Measurements from ENCODE around the gene TMEM163. TPM values are rescaled to one million over a fixed set of nuclear protein-coding genes. Genes with fewer than 3 reads are reported as not detected.
A peak's percentile ranks its signal among the peaks of the same experiment; 100 is the strongest.
"Not testable (repeated sequence)": the region's sequence is repeated elsewhere in the genome, so short reads cannot be mapped to it uniquely, and the experiment has no call there.

Gene TMEM163
- polyA plus RNA-seq, 6 donors from 2014 or later = 0.33 to 1.0 (median 0.47) TPM

DNA sequence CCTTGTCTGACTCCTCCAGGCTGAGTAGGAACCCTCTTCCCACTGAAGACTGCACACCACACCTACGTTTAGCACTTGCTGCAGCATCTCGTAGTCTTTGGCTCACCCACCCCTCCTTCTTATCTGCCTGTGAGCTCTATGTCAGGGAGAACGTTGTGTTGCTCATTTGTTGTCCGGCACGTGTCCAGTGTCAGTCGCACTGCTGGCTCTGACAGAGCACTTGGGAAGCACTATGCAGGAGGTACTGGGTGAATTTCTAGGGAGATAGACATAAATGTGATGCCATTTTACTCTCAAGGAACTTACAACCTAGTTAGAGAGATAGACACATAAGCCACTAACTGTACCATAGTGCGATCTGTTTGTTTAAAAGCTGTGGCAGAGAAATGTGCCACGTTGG is 241.8 kb downstream of the TMEM163 start:
- peaks cover 7 to 22% of the 10 kb centered on the region in 2 donors for H3K36me3 Mint-ChIP-seq
- not testable (repeated sequence) for H3K4me3 Mint-ChIP-seq; ATAC-seq (ENCODE audit: low read depth in 2 of 2); H3K27ac Mint-ChIP-seq; H3K4me1 Mint-ChIP-seq; DNase-seq
- peaks cover 4 to 28% (median 20%) of the 10 kb centered on the region in 7 donors for H3K9me3 Mint-ChIP-seq
- H3K27me3 Mint-ChIP-seq = peaks cover 0 to 15% (median 14%) of the 10 kb centered on the region in 3 donors

DNA sequence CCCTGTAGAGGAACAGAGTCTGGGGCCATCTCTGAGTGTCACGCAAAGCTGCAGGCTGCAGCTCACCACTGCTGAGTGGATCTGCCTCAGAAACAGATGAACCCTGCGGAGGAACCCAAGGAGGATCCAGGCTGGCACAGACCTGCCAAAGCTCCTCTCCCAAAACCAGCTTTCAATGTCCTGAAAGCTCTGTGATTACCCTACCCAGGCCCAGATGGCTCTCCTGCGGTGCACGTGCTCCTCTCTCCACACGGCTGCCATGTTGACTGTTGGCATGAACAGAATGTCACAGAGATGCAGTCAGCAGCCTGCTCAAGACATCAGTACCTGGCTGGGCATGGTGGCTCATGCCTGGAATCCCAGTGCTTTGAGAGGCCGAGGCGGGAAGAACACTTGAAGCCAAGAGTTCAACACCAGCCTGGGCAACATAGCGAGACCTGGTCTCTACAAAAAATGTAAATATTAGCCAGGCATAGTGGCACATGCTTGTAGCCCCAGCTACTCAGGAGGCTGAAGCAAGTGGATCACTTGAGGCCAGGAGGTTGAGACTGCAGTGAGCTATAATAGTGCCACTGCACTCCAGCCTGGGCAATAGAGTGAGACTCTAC is 248.1 kb downstream of the TMEM163 start:
- Mint-ChIP-seq H3K27ac (peak overlapping the region in 1 of 6 donors; percentile 20), H3K4me1 (no peaks in the 10 kb centered on the region), H3K36me3 (peaks cover 7 to 15% of the 10 kb centered on the region in 2 donors), H3K9me3 (peaks cover 0 to 31% (median 23%) of the 10 kb centered on the region in 7 donors), H3K27me3 (no peaks in the 10 kb centered on the region), H3K4me3 (no peak overlapping the region)
- ATAC-seq (ENCODE audit: low read depth in 2 of 2) (no peak), DNase-seq (no peak)

DNA sequence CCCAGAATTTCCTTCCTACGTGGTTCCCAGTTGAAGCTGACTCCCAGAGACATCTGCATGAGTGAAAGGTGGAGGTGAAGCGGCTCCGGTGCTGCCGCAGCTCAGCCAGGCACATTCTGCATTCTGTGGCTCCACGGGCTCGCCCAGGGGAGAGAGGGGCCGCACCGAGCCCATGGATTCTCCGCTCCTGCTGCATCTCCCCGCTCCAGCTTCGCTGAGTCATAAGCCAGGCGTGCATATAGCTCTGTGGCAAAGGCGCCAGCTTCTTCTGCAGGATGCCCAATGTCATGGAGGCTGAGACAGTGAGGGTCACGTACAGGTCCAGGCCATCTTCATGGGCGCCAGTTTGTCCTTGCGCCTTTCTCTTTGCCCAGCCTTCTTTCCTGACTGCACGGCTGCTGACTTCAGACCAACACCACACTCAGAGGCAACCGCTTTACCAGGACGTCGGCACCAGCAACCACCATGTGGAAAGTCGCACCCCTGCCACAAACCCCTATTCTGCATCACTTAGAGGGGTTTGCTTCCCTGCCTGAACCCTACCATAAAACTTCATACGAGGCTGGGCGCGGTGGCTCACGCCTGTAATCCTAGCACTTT is 249.2 kb downstream of the TMEM163 start:
- Mint-ChIP-seq H3K36me3 (peaks cover 7 to 15% of the 10 kb centered on the region in 2 donors), H3K4me1 (no peaks in the 10 kb centered on the region), H3K27me3 (no peaks in the 10 kb centered on the region), H3K9me3 (peaks cover 0 to 31% (median 23%) of the 10 kb centered on the region in 7 donors), H3K27ac (peak overlapping the region in 1 of 6 donors; percentile 83), H3K4me3 (no peak overlapping the region)
- DNase-seq = no peak
- ATAC-seq (ENCODE audit: low read depth in 2 of 2) = no peak

DNA sequence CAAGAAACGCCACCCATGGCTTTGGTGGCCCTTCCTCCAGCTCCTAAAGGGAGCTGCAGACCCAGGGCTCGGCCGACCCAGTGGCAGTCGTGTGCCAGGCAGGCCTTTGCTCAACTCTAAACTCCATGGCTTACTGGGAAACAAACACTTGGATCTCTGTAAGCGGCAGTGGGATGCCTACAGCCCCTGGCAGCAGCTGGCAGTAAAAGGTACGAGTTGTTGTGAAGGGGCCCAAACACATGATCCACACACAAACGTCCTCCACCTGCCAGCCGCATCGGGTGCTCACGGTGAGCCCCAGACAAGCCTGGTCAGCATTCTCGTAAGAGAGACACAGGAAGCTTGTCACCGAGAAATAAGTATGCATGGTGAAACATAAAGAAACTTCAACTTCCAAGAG is 250.0 kb downstream of the TMEM163 start:
- no peak for DNase-seq
- peaks cover 0 to 24% (median 18%) of the 10 kb centered on the region in 7 donors for H3K9me3 Mint-ChIP-seq
- H3K27me3 Mint-ChIP-seq = no peaks in the 10 kb centered on the region
- peak overlapping the region in 1 of 6 donors; percentile 14 for H3K27ac Mint-ChIP-seq
- no peak for ATAC-seq (ENCODE audit: low read depth in 2 of 2)
- peaks cover 7 to 12% of the 10 kb centered on the region in 2 donors for H3K36me3 Mint-ChIP-seq
- no peak overlapping the region for H3K4me3 Mint-ChIP-seq
- no peaks in the 10 kb centered on the region for H3K4me1 Mint-ChIP-seq

DNA sequence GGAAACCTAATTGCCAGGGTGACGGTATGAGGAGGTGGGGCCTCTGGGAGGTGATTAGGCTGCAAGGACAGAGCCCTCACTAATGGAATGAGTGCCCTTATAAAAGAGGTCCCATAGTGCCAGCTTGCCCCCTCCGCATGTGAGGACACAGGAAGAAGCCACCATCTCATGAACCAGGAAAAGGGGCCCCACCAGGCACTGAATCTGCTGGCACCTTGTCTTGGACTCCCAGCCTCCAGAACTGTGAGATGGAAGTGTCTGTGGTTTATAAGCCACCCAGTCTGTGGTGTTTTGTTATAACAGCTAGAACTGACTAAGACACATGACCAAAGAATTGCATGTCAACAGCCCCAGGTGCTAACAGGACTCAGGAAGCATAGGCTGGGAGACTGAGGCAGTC is 250.6 kb downstream of the TMEM163 start:
- no peak for DNase-seq
- Mint-ChIP-seq H3K27me3 (no peaks in the 10 kb centered on the region), H3K27ac (no peak overlapping the region), H3K4me1 (no peaks in the 10 kb centered on the region), H3K4me3 (peak overlapping the region in 1 of 8 donors; percentile 20), H3K36me3 (peaks cover 5 to 7% of the 10 kb centered on the region in 2 donors), H3K9me3 (peaks cover 0 to 18% (median 12%) of the 10 kb centered on the region in 7 donors)
- no peak for ATAC-seq (ENCODE audit: low read depth in 2 of 2)

DNA sequence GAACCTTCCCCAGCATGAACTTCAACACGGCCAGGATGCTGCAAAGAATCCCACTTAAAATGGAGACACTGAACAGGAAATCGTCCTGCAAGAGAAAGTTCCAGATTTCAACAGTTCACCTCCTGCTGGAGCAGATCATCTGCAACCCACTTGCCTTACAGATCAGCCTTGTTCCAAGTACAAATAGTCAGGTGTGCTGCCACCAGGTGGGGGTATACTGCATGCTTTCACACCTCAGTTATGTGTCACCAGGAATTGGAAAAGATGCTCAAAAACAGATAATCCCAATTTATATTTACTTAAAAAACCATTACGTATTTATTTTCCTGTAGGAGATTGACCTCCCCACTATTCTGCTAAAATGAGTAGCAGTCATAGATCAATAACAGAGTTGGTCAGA is 252.7 kb downstream of the TMEM163 start:
- Mint-ChIP-seq H3K36me3 (no peaks in the 10 kb centered on the region), H3K4me3 (no peak overlapping the region), H3K4me1 (peaks cover 0 to under 1% (median 0%) of the 10 kb centered on the region in 3 donors), H3K27ac (no peak overlapping the region), H3K9me3 (peaks cover 0 to 2% (median 0%) of the 10 kb centered on the region in 7 donors), H3K27me3 (no peaks in the 10 kb centered on the region)
- ATAC-seq (ENCODE audit: low read depth in 2 of 2) = no peak
- no peak for DNase-seq

DNA sequence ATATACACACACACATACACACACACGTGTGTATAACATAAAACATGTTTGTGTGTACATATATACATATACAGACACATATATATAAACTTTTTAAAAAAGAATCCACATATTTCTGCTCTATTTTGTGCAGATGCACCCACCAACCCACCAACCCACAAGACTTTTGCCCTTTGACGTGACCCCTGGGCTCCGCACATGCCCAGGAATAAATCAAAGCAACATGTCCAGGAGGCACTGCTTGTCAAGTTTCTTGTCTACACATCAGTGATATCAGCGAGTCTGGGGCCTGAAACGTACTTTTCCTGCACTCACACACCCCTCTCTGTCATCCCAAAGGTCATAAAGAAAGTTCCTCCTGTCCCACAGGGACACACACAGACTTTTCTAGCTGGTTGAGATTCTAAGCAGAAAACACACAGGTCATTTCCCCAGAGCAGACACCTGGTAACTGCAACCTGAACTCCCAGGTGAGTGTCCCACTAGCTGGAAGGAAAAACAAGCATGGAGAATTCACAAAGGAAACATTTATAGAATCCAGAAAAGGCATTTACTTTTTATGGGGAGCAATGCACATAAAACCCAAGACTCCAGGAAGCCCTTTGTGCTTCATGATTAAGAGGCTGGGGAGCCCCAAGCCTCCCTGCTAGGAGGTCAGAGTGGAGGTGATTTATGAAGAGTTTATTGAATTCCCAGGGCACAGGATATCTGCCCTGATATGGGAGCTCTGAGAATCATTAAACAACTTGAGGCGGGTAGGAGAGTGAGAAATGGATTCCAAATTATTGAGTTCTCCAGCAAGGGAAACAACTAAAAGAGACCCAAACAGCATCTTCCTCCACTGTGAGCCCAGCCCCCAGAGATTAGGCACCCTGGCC is 253.3 kb downstream of the TMEM163 start:
- H3K27ac Mint-ChIP-seq = peak overlapping the region in 2 of 6 donors; percentile 26 to 28
- H3K4me1 Mint-ChIP-seq = peaks cover 0 to 6% (median 2%) of the 10 kb centered on the region in 3 donors
- no peaks in the 10 kb centered on the region for H3K27me3 Mint-ChIP-seq
- H3K9me3 Mint-ChIP-seq = no peaks in the 10 kb centered on the region
- no peak overlapping the region for H3K4me3 Mint-ChIP-seq
- no peak for DNase-seq
- ATAC-seq (ENCODE audit: low read depth in 2 of 2) = no peak
- no peaks in the 10 kb centered on the region for H3K36me3 Mint-ChIP-seq

DNA sequence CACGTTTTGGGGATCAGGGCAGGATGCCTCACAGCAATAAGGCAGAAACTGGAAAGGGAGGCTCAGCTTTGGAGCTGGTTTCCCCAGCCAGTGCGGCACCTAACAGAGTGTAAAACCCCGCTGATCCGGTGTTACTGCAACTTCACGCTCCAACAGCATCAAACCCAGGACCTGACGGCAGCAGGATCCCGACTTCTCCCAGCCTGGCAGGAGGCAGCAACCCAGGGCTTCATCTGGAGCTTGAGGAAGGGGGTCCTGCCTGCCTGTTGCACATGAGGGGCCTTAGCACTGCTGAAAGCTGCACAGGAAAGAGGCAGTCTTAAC is 255.1 kb downstream of the TMEM163 start:
- DNase-seq = no peak
- no peak for ATAC-seq (ENCODE audit: low read depth in 2 of 2)
- Mint-ChIP-seq H3K9me3 (no peaks in the 10 kb centered on the region), H3K27me3 (no peaks in the 10 kb centered on the region), H3K36me3 (no peaks in the 10 kb centered on the region), H3K27ac (no peak overlapping the region), H3K4me1 (peaks cover 5 to 6% (median 5%) of the 10 kb centered on the region in 3 donors), H3K4me3 (no peak overlapping the region)

DNA sequence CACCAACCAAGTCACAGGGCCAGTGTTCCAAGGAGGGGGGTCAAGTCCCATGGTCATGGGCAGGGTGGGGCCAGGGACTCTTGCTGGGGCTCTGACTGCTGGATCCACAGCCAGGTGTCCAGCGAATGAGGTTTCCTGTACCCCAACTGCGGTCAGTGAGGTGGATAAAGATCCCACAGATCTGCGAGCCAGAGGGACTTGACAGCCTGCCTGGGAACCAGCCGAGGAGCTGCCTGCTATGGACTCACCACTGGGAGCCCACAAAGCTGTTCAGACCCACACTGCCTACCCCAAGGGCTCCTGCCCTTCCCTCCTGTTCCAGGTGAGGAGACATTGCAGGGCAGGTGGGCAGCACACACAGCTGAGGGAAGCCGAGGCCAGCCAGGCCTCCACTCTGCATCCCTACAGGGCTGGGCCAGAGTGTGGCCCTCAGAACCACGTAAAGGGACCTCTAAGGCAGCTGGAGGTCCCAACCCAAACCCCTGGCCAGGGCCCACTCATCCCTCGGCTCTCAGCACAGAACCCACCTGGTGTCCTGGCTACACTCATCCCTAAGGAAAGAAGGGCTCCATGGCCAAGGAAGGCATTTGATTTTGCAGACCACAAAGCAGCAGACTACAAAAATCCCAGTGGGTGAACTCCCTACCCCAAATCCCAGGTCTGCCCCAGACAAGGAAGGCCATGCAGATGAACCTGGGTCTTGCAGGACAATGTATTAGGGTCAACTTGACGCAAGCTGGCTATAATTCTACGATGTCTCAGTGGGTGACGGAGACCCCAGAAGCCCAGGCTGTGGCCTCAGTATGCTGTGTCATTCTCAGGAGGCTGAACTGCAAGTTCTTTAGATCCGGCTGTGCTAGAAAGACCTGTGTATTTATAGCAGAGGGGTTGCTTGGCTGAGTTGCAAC is 255.8 kb downstream of the TMEM163 start:
- Mint-ChIP-seq H3K9me3 (no peaks in the 10 kb centered on the region), H3K4me3 (peak overlapping the region in 1 of 8 donors; percentile 52), H3K27ac (no peak overlapping the region), H3K4me1 (peaks cover 5 to 9% (median 6%) of the 10 kb centered on the region in 3 donors), H3K36me3 (no peaks in the 10 kb centered on the region), H3K27me3 (no peaks in the 10 kb centered on the region)
- DNase-seq = no peak
- ATAC-seq (ENCODE audit: low read depth in 2 of 2) = no peak

DNA sequence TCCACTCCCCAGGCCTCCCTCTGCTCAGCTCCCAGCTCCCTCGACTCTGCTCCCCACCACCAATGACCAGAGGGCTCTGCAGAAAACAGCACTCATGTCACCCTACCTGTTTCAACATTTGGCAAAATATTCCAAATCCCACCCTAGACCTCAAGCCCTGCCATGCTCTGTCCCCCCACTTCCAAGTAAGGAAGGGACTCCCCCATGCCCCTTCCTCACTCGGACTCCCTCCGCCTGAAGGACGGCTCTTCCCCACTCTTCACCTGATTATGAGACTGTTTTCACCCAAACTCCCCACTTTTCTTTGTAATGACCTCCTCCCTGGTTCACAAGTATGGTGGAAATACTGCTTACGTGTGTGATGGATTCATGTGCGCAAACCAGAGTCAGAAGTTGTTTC is 256.5 kb downstream of the TMEM163 start:
- H3K27ac Mint-ChIP-seq = peak overlapping the region in 1 of 6 donors; percentile 21
- H3K36me3 Mint-ChIP-seq = no peaks in the 10 kb centered on the region
- H3K4me3 Mint-ChIP-seq = no peak overlapping the region
- no peaks in the 10 kb centered on the region for H3K9me3 Mint-ChIP-seq
- H3K4me1 Mint-ChIP-seq = peaks cover 5 to 9% (median 6%) of the 10 kb centered on the region in 3 donors
- DNase-seq (no peak), ATAC-seq (ENCODE audit: low read depth in 2 of 2) (no peak)
- no peaks in the 10 kb centered on the region for H3K27me3 Mint-ChIP-seq

DNA sequence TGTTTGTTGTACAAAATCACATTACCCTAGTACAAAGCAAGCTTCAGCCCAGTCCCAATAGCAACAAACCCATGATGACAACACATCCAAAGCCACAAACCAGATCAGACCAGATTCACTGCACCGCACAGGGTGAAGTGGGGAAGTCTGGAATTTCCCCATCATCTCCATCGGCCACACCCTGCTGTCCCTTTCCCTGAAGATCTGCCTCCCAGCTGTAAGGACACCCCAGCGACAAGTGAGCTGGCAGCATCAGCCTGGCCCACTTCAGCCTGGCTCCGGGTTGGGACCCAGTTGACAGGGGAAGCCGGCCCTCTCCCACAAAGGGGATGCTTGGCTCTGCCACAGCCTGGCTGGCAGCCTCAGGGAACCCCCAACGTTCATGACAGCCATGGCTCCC is 257.3 kb downstream of the TMEM163 start:
- ATAC-seq (ENCODE audit: low read depth in 2 of 2) (no peak), DNase-seq (no peak)
- Mint-ChIP-seq H3K9me3 (no peaks in the 10 kb centered on the region), H3K4me1 (peaks cover 5 to 9% (median 6%) of the 10 kb centered on the region in 3 donors), H3K27me3 (no peaks in the 10 kb centered on the region), H3K36me3 (no peaks in the 10 kb centered on the region), H3K4me3 (no peak overlapping the region), H3K27ac (peak overlapping the region in 1 of 6 donors; percentile 53)

DNA sequence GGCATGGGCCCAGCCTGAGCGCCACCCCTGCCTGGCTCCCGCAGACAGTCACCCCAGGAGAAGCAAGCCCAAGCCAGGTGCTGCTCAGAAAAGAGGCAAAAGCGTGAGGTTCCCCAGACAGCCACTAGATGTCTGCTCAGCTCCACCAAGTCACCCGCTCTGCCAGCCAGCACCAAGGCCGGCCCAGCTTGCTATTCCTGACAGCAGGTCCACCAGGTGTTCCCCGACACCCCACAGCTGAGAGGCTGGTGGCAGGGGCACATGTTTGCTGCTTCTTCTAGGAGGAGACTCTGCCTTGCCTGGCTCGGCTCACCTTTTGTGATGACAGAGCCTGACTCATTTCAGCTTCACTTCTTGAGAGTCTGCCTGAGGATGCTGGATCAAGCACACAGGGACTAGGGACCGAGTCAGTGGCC is 258.2 kb downstream of the TMEM163 start:
- H3K36me3 Mint-ChIP-seq = peaks cover 0 to 3% of the 10 kb centered on the region in 2 donors
- peak; percentile 9 for DNase-seq
- H3K27me3 Mint-ChIP-seq = no peaks in the 10 kb centered on the region
- peak; percentile 47 to 63 for ATAC-seq (ENCODE audit: low read depth in 2 of 2)
- H3K4me3 Mint-ChIP-seq = no peak overlapping the region
- peak overlapping the region in 3 of 6 donors; percentile 15 to 78 (median 66) for H3K27ac Mint-ChIP-seq
- H3K9me3 Mint-ChIP-seq = no peaks in the 10 kb centered on the region
- peaks cover 5 to 9% (median 6%) of the 10 kb centered on the region in 3 donors for H3K4me1 Mint-ChIP-seq

All from naive B cell (primary cell).